ENCODE measurements around the gene PLPP7. TPM values are rescaled to one million over a fixed set of nuclear protein-coding genes. Genes with fewer than 3 reads are reported as not detected.

The PLPP7 gene
- polyA plus RNA-seq, 1 of the 3 experiments (the other 2 are of a cell fraction), result 8.6 TPM

DNA sequence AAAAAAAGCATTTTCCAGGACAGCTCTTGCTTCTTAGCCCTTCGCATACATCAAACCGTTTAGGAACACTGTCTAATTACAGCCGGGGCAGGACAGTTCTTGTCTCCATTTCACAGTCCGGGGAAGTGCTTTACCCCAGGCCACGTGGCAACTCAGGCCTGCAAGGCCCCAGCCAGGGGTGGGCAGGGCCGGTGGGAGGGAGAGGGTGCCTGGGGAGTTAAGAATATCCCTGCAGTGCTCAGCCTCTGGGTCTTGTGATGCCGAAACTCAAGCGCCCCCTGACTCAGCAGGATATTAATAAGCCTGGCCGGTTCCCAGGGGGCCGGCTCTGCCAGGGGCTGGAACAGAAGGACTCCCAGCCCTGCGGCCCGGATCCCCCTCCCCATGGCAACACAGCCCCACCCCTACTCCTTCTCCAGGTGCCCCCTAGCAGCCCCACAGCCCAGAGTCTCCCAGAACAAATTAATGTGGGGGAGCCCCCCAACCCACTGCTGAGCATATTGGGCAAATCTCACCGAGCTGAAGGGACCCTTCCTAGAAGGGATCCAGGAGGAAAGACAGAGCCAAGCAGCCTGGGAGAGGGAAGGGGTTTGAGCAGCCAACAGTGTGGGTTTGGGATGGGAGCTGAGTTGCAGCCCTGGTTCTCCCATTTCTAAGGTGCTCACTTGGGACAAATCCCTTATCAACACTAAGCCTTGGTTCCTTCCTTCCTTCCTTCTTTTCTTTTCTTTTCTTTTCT lies 45.3 kb downstream of the PLPP7 start:
- CTCF ChIA-PET, result interaction anchor here (0.8 to 4.7 kb wide), 13 partner anchors 10 to 278 kb away, joined by 3 to 192 read pairs (median 7); partner anchors contain the start of gene PLPP7
- H3K36me3 ChIP-seq (replicated peaks in 1 of 2; ENCODE audit: control insufficient read depth in 1 of 2, insufficient read depth in 2 of 2, low read length in 1 of 2), result no peaks in the 10 kb centered on the region
- peaks cover 0 to 6% of the 10 kb centered on the region in 2 experiments; a peak in 1 of 4 replicates for H3K4me1 ChIP-seq (ENCODE audit: control insufficient read depth in 1 of 2, insufficient read depth in 2 of 2, low read depth in 1 of 2, low read length in 1 of 2)
- no peaks in the 10 kb centered on the region for H3K27me3 ChIP-seq (ENCODE audit: insufficient read depth)
- TF ChIP-seq, protein P1, sequence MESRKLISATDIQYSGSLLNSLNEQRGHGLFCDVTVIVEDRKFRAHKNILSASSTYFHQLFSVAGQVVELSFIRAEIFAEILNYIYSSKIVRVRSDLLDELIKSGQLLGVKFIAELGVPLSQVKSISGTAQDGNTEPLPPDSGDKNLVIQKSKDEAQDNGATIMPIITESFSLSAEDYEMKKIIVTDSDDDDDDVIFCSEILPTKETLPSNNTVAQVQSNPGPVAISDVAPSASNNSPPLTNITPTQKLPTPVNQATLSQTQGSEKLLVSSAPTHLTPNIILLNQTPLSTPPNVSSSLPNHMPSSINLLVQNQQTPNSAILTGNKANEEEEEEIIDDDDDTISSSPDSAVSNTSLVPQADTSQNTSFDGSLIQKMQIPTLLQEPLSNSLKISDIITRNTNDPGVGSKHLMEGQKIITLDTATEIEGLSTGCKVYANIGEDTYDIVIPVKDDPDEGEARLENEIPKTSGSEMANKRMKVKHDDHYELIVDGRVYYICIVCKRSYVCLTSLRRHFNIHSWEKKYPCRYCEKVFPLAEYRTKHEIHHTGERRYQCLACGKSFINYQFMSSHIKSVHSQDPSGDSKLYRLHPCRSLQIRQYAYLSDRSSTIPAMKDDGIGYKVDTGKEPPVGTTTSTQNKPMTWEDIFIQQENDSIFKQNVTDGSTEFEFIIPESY (IDR thresholded peaks at IDR 0.05; ENCODE audit: borderline replicate concordance, low read depth), result no peak
- TF ChIP-seq RFX5 (IDR thresholded peaks at IDR 0.05; ENCODE audit: low read length), result no peak
- TF ChIP-seq EZH2phosphoT487 (IDR thresholded peaks at IDR 0.05; ENCODE audit: borderline replicate concordance, low read depth), result no peak
- no peak for TF ChIP-seq NRF1 (IDR thresholded peaks at IDR 0.05; ENCODE audit: low read depth, low read length)
- TF ChIP-seq, protein P2, sequence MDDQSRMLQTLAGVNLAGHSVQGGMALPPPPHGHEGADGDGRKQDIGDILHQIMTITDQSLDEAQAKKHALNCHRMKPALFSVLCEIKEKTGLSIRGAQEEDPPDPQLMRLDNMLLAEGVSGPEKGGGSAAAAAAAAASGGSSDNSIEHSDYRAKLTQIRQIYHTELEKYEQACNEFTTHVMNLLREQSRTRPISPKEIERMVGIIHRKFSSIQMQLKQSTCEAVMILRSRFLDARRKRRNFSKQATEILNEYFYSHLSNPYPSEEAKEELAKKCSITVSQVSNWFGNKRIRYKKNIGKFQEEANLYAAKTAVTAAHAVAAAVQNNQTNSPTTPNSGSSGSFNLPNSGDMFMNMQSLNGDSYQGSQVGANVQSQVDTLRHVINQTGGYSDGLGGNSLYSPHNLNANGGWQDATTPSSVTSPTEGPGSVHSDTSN (IDR thresholded peaks at IDR 0.05), result no peak
- TF ChIP-seq RAD21 (IDR thresholded peaks at IDR 0.05; ENCODE audit: low read length), result no peak
- TF ChIP-seq, protein P3, sequence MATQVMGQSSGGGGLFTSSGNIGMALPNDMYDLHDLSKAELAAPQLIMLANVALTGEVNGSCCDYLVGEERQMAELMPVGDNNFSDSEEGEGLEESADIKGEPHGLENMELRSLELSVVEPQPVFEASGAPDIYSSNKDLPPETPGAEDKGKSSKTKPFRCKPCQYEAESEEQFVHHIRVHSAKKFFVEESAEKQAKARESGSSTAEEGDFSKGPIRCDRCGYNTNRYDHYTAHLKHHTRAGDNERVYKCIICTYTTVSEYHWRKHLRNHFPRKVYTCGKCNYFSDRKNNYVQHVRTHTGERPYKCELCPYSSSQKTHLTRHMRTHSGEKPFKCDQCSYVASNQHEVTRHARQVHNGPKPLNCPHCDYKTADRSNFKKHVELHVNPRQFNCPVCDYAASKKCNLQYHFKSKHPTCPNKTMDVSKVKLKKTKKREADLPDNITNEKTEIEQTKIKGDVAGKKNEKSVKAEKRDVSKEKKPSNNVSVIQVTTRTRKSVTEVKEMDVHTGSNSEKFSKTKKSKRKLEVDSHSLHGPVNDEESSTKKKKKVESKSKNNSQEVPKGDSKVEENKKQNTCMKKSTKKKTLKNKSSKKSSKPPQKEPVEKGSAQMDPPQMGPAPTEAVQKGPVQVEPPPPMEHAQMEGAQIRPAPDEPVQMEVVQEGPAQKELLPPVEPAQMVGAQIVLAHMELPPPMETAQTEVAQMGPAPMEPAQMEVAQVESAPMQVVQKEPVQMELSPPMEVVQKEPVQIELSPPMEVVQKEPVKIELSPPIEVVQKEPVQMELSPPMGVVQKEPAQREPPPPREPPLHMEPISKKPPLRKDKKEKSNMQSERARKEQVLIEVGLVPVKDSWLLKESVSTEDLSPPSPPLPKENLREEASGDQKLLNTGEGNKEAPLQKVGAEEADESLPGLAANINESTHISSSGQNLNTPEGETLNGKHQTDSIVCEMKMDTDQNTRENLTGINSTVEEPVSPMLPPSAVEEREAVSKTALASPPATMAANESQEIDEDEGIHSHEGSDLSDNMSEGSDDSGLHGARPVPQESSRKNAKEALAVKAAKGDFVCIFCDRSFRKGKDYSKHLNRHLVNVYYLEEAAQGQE (IDR thresholded peaks at IDR 0.05; ENCODE audit: low read depth, low read length), result no peak
- TF ChIP-seq RXRA (IDR thresholded peaks at IDR 0.05; ENCODE audit: borderline replicate concordance, low read depth), result no peak
- no peak for TF ChIP-seq FOXJ3 (CRISPR knock-in tag; IDR thresholded peaks at IDR 0.05)
- no peak for TF ChIP-seq GABPA (IDR thresholded peaks at IDR 0.05; ENCODE audit: low read depth)
- TF ChIP-seq, protein P4, sequence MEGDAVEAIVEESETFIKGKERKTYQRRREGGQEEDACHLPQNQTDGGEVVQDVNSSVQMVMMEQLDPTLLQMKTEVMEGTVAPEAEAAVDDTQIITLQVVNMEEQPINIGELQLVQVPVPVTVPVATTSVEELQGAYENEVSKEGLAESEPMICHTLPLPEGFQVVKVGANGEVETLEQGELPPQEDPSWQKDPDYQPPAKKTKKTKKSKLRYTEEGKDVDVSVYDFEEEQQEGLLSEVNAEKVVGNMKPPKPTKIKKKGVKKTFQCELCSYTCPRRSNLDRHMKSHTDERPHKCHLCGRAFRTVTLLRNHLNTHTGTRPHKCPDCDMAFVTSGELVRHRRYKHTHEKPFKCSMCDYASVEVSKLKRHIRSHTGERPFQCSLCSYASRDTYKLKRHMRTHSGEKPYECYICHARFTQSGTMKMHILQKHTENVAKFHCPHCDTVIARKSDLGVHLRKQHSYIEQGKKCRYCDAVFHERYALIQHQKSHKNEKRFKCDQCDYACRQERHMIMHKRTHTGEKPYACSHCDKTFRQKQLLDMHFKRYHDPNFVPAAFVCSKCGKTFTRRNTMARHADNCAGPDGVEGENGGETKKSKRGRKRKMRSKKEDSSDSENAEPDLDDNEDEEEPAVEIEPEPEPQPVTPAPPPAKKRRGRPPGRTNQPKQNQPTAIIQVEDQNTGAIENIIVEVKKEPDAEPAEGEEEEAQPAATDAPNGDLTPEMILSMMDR (IDR thresholded peaks at IDR 0.05), result no peak
- TF ChIP-seq EP300 (IDR thresholded peaks at IDR 0.05; ENCODE audit: borderline replicate concordance in 1 of 2, low read depth in 1 of 2, low read length in 1 of 2), result no peak
- TF ChIP-seq NFIC (IDR thresholded peaks at IDR 0.05; ENCODE audit: borderline replicate concordance), result no peak
- no peak overlapping the region for H2AFZ ChIP-seq (ENCODE audit: low read depth)
- no peaks in the 10 kb centered on the region for H3F3A ChIP-seq (replicated peaks; ENCODE audit: insufficient read depth)
- no peak overlapping the region for H3K9ac ChIP-seq
- no peak overlapping the region for H3K4me3 ChIP-seq (ENCODE audit: low read depth in 2 of 2, low read length in 1 of 2)
- H3K9me3 ChIP-seq, result no peaks in the 10 kb centered on the region
- H3K79me2 ChIP-seq (ENCODE audit: insufficient read depth), result no peaks in the 10 kb centered on the region
- H4K20me1 ChIP-seq (ENCODE audit: insufficient read depth), result no peaks in the 10 kb centered on the region
- H3K27ac ChIP-seq (ENCODE audit: low read depth in 2 of 2, low read length in 1 of 2), result no peak overlapping the region
- H3K4me2 ChIP-seq, result no peak overlapping the region
- 62% methylated on average over 10 of the region's 13 CpGs for WGBS (ENCODE audit: low lambda C conversion rate)
- no peak for DNase-seq
- no peaks in the 10 kb centered on the region for H3K9me2 ChIP-seq
- POLR2A ChIA-PET, result no interaction called here

All from SK-N-SH (cell line).